Left lung (tissue), 10 donors: ENCODE results near the gene PCSK6. TPM values are rescaled to one million over a fixed set of nuclear protein-coding genes. Genes with fewer than 3 reads are reported as not detected.

ENCODE experiments used
- ATAC-seq: fragments of 200-7000 bp; cut with Tn5 transposase; one replicate; pipeline ENCODE4 v1.9.1; 2020; ENCODE audit warnings: moderate library complexity
- DNase-seq, 4 donors: peaks; one replicate each; pipeline ENCODE4 v3.0.0-alpha.2; 2013 to 2020
- H3K27ac ChIP-seq, 2 donors: fragments of 200-600 bp; sonication (generic) in 1 of 2; one replicate each; pipeline versions ENCODE4 v1.5.0 to v1.8.0; 2020 to 2021
- H3K27me3 ChIP-seq, 2 donors: fragments of 200-600 bp; sonication (generic) in 1 of 2; one replicate each; pipeline versions ENCODE4 v1.5.0 to v1.8.0; 2020 to 2021
- H3K36me3 ChIP-seq, 2 donors: fragments of 200-600 bp; sonication (generic) in 1 of 2; one replicate each; pipeline versions ENCODE4 v1.5.0 to v1.8.0; 2020 to 2021
- H3K4me1 ChIP-seq, 2 donors: fragments of 200-600 bp; one replicate each; pipeline ENCODE4 v1.8.0; 2021
- H3K4me3 ChIP-seq, 2 donors: fragments of 200-600 bp; sonication (generic) in 1 of 2; one replicate each; pipeline versions ENCODE4 v1.5.0 to v1.8.0; 2020 to 2021; ENCODE audit warnings: mild to moderate bottlenecking in 1 of 2
- H3K9me3 ChIP-seq, 2 donors: fragments of 200-600 bp; sonication (generic) in 1 of 2; one replicate each; pipeline versions ENCODE4 v1.5.0 to v1.8.0; 2020 to 2021
- CTCF ChIP-seq, 2 donors: fragments of 200-600 bp; sonication (generic) in 1 of 2; IDR thresholded peaks; one replicate each; pipeline versions ENCODE4 v1.5.0 to v1.8.0; 2021; ENCODE audit warnings: antibody characterized with exemption in 2 of 2
- intact Hi-C, 2 donors: fragments of 100-400 bp; cut with DNase I; formaldehyde crosslinking; loops; one replicate each; pipeline versions ENCODE4 v1.11.2 to v1.14.2; 2022
- polyA plus RNA-seq, 6 donors: library from polyadenylated mRNA; unstranded; fragments of 120-200 nt; gene quantifications; one replicate each; pipeline ENCODE4 v1.2.1, GENCODE V29; 2013; ENCODE audit not compliant: insufficient read length in 6 of 6
- total RNA-seq, 2 donors: library from RNA; stranded (reverse); fragmentation: NEBNext Ultra II Directional; extraction: Animal tissue kit (Norgen Biotek cat#: 25700); gene quantifications; one replicate each; pipeline ENCODE4 v1.2.1, GENCODE V29; 2021
- donor health status: DM: no; HTN: yes; CAD: no.
- donor health status: DM: no; HTN: no; CAD: no.

Gene PCSK6
- total and polyA plus RNA-seq, 8 donors, result 7.7 to 25.7 (median 22.8) TPM

- no peak for ATAC-seq
- H3K27ac ChIP-seq, result no peak overlapping the region
- H3K27me3 ChIP-seq, result no peaks in the 10 kb centered on the region
- no peak overlapping the region for H3K4me3 ChIP-seq
- peaks cover 6 to 52% of the 10 kb centered on the region in 2 donors for H3K4me1 ChIP-seq
- no peaks in the 10 kb centered on the region for H3K36me3 ChIP-seq
- no peaks in the 10 kb centered on the region for H3K9me3 ChIP-seq
- no peak for TF ChIP-seq CTCF (IDR thresholded peaks at IDR 0.05)
- intact Hi-C loops, result no loop called here
- no peak for DNase-seq
These were observed 36.1 kb downstream of the PCSK6 start for GRCh38 chr15:101453123-101454120.

- no peak overlapping the region for H3K27ac ChIP-seq
- ATAC-seq (no peak), DNase-seq (peak in 1 of 4 donors; percentile 55)
- intact Hi-C loops, result no loop called here
- H3K4me3 ChIP-seq, result no peak overlapping the region
- no peaks in the 10 kb centered on the region for H3K9me3 ChIP-seq
- H3K27me3 ChIP-seq, result no peaks in the 10 kb centered on the region
- no peak for TF ChIP-seq CTCF (IDR thresholded peaks at IDR 0.05)
- H3K36me3 ChIP-seq, result no peaks in the 10 kb centered on the region
- peaks cover 6 to 52% of the 10 kb centered on the region in 2 donors for H3K4me1 ChIP-seq
These were observed 36.9 kb downstream of the PCSK6 start for GRCh38 chr15:101452572-101452971.

- intact Hi-C loops, result no loop called here
- peak in 1 of 4 donors; percentile 28 for DNase-seq
- Histone ChIP-seq H3K36me3 (no peaks in the 10 kb centered on the region), H3K4me1 (peaks cover 6 to 56% of the 10 kb centered on the region in 2 donors), H3K27ac (peak overlapping the region in 1 of 2 donors; percentile 34), H3K9me3 (no peaks in the 10 kb centered on the region), H3K27me3 (no peaks in the 10 kb centered on the region), H3K4me3 (no peak overlapping the region)
- ATAC-seq, result peak; percentile 4
- no peak for TF ChIP-seq CTCF (IDR thresholded peaks at IDR 0.05)
These were observed 37.7 kb downstream of the PCSK6 start for GRCh38 chr15:101451846-101452245.

- ATAC-seq, result peak; percentile 45
- H3K4me1 ChIP-seq, result peaks cover 6 to 57% of the 10 kb centered on the region in 2 donors
- H3K27me3 ChIP-seq, result no peaks in the 10 kb centered on the region
- peak in 3 of 4 donors; percentile 68 to 83 (median 79) for DNase-seq
- H3K27ac ChIP-seq, result peak overlapping the region in 1 of 2 donors; percentile 34
- H3K36me3 ChIP-seq, result no peaks in the 10 kb centered on the region
- no peak for TF ChIP-seq CTCF (IDR thresholded peaks at IDR 0.05)
- intact Hi-C loops, result no loop called here
- H3K4me3 ChIP-seq, result no peak overlapping the region
- H3K9me3 ChIP-seq, result no peaks in the 10 kb centered on the region
These were observed 38.2 kb downstream of the PCSK6 start for GRCh38 chr15:101451266-101451799.
